HCT116 (cell line): ENCODE measurements around the gene RASA2.

Experiments used
- CEBPB ChIP-seq: IDR thresholded peaks from 2 replicates; pipeline ENCODE4 v1.6.1; 2012; ENCODE audit warnings: low read depth
- JUND ChIP-seq: IDR thresholded peaks from 2 replicates; pipeline ENCODE4 v1.6.1; 2012
- POLR2A ChIP-seq: IDR thresholded peaks from 2 replicates; pipeline ENCODE4 v1.7.0; 2011; ENCODE audit warnings: borderline replicate concordance; ENCODE audit not compliant: insufficient read depth, insufficient read length; ENCODE audit errors: extremely low read depth
- POLR2AphosphoS5 ChIP-seq: IDR thresholded peaks from 2 replicates; pipeline ENCODE4 v1.6.1; 2011; ENCODE audit warnings: mild to moderate bottlenecking, low read depth, low read length, moderate library complexity
- RAD21 ChIP-seq: IDR thresholded peaks from 2 replicates; pipeline ENCODE4 v1.6.1; 2012; ENCODE audit warnings: low read depth, mild to moderate bottlenecking
- SRF ChIP-seq: IDR thresholded peaks from 2 replicates; pipeline ENCODE4 v1.6.1; 2012; ENCODE audit warnings: low read depth
- TF ChIP-seq, protein P1 (sequence below), 3 experiments: fragments of 200-600 bp in 1 of 3; sonication (generic) in 1 of 3; IDR thresholded peaks in 2 of 3; conservative IDR thresholded peaks in 1 of 3; 2 replicates each; pipeline ENCODE4 v1.5.1; 2012 to 2017; ENCODE audit warnings: low read depth in 2 of 3, low read length in 2 of 3, antibody characterized with exemption in 1 of 3, borderline replicate concordance in 1 of 3, control low read depth in 1 of 3, mild to moderate bottlenecking in 1 of 3, mixed read lengths in 1 of 3, mixed run types in 1 of 3, moderate library complexity in 1 of 3; ENCODE audit not compliant: insufficient read depth in 1 of 3
- TF ChIP-seq, protein P2 (sequence below): IDR thresholded peaks from 2 replicates; pipeline ENCODE4 v1.6.1; 2011; ENCODE audit warnings: mild to moderate bottlenecking, low read length, moderate library complexity; ENCODE audit not compliant: insufficient replicate concordance; ENCODE audit errors: extremely low read depth
- TF ChIP-seq, protein P3 (sequence below): IDR thresholded peaks from 2 replicates; pipeline ENCODE4 v1.6.1; 2012; ENCODE audit warnings: low read depth
- TF ChIP-seq, protein P4 (sequence below): IDR thresholded peaks from 2 replicates; pipeline ENCODE4 v1.6.1; 2012
- TF ChIP-seq, protein P5 (sequence below): IDR thresholded peaks from 2 replicates; pipeline ENCODE4 v1.6.1; 2012

DNA sequence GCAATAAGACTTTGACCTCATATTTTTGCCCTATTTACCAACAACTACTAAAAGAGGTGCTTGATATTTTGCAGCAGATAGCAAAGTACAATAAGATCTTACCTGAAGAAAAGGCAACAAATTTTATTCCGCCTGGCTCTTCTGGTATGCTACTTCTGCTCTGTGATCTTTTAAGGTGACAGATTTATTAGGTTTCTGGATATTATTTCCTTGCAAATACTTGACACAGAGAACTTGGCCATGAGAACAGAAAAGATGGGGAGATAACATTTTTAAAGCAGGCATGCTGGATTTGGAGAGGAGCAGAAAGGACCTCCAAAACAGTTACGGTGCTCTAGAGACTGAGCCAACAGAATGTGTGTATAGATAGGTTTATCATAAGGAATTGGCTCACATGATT, 164.6 kb downstream of the RASA2 start:
- TF ChIP-seq, protein P1, sequence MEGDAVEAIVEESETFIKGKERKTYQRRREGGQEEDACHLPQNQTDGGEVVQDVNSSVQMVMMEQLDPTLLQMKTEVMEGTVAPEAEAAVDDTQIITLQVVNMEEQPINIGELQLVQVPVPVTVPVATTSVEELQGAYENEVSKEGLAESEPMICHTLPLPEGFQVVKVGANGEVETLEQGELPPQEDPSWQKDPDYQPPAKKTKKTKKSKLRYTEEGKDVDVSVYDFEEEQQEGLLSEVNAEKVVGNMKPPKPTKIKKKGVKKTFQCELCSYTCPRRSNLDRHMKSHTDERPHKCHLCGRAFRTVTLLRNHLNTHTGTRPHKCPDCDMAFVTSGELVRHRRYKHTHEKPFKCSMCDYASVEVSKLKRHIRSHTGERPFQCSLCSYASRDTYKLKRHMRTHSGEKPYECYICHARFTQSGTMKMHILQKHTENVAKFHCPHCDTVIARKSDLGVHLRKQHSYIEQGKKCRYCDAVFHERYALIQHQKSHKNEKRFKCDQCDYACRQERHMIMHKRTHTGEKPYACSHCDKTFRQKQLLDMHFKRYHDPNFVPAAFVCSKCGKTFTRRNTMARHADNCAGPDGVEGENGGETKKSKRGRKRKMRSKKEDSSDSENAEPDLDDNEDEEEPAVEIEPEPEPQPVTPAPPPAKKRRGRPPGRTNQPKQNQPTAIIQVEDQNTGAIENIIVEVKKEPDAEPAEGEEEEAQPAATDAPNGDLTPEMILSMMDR (IDR thresholded peaks at IDR 0.05 in 2 of 3, conservative IDR thresholded peaks at IDR 0.05 in 1 of 3; ENCODE audit: borderline replicate concordance in 1 of 3, insufficient read depth in 1 of 3, low read depth in 2 of 3, low read length in 2 of 3), result no peak
- TF ChIP-seq JUND, result no peak
- no peak for TF ChIP-seq CEBPB
- TF ChIP-seq RAD21, result no peak
- no peak for TF ChIP-seq POLR2AphosphoS5
- no peak for TF ChIP-seq POLR2A
- TF ChIP-seq, protein P2, sequence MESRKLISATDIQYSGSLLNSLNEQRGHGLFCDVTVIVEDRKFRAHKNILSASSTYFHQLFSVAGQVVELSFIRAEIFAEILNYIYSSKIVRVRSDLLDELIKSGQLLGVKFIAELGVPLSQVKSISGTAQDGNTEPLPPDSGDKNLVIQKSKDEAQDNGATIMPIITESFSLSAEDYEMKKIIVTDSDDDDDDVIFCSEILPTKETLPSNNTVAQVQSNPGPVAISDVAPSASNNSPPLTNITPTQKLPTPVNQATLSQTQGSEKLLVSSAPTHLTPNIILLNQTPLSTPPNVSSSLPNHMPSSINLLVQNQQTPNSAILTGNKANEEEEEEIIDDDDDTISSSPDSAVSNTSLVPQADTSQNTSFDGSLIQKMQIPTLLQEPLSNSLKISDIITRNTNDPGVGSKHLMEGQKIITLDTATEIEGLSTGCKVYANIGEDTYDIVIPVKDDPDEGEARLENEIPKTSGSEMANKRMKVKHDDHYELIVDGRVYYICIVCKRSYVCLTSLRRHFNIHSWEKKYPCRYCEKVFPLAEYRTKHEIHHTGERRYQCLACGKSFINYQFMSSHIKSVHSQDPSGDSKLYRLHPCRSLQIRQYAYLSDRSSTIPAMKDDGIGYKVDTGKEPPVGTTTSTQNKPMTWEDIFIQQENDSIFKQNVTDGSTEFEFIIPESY, result no peak
- TF ChIP-seq, protein P3, sequence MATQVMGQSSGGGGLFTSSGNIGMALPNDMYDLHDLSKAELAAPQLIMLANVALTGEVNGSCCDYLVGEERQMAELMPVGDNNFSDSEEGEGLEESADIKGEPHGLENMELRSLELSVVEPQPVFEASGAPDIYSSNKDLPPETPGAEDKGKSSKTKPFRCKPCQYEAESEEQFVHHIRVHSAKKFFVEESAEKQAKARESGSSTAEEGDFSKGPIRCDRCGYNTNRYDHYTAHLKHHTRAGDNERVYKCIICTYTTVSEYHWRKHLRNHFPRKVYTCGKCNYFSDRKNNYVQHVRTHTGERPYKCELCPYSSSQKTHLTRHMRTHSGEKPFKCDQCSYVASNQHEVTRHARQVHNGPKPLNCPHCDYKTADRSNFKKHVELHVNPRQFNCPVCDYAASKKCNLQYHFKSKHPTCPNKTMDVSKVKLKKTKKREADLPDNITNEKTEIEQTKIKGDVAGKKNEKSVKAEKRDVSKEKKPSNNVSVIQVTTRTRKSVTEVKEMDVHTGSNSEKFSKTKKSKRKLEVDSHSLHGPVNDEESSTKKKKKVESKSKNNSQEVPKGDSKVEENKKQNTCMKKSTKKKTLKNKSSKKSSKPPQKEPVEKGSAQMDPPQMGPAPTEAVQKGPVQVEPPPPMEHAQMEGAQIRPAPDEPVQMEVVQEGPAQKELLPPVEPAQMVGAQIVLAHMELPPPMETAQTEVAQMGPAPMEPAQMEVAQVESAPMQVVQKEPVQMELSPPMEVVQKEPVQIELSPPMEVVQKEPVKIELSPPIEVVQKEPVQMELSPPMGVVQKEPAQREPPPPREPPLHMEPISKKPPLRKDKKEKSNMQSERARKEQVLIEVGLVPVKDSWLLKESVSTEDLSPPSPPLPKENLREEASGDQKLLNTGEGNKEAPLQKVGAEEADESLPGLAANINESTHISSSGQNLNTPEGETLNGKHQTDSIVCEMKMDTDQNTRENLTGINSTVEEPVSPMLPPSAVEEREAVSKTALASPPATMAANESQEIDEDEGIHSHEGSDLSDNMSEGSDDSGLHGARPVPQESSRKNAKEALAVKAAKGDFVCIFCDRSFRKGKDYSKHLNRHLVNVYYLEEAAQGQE, result no peak
- TF ChIP-seq, protein P4, sequence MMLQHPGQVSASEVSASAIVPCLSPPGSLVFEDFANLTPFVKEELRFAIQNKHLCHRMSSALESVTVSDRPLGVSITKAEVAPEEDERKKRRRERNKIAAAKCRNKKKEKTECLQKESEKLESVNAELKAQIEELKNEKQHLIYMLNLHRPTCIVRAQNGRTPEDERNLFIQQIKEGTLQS, result no peak
- TF ChIP-seq, protein P5, sequence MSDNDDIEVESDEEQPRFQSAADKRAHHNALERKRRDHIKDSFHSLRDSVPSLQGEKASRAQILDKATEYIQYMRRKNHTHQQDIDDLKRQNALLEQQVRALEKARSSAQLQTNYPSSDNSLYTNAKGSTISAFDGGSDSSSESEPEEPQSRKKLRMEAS, result no peak
- no peak for TF ChIP-seq SRF
